HG03103 (cell line): ENCODE results near the gene OVCA2.

Experiments
- ATAC-seq: cut with Tn5 transposase; IDR thresholded peaks from one replicate; pipeline ENCODE4 v1.9.1; 2021; ENCODE audit warnings: low read depth; ENCODE audit not compliant: unreplicated experiment

Gene OVCA2

DNA sequence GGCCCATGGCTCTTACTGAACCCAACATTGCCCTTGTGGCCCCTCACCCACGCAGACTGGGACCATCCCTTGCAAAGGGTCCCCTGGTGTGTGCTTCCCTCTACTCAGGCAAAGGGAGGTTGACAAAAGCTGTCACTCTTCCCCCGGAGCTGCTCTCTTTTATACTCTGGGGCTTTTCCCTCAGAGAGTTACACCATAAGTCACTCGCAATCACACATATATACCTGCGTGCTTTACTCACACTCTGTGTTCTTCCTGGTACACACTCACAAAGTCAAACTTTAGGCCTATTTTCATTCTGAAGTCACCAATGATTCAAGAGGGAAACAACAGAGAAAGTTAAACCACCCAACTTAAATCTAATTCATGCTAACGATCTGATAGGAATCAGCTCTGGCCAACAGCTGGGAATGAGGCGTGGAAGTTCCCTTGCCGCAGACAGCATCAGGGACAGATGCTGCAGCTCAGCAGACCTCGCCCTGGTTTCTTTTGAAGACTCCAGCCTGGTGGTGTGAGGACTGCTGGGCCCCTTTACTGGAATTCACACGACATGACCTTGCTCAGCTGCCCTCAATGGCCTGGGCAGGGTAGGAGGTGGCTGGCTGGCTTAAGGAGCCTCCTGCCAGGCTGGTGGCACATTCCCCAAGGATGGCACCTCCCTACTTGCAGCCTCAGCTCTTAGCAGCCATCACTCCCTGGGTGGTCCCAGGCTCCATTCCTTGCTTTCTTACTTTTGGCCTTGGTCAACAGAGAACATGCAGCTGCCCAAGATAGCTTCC is 40.4 kb downstream of the OVCA2 start:
- no peak for ATAC-seq

DNA sequence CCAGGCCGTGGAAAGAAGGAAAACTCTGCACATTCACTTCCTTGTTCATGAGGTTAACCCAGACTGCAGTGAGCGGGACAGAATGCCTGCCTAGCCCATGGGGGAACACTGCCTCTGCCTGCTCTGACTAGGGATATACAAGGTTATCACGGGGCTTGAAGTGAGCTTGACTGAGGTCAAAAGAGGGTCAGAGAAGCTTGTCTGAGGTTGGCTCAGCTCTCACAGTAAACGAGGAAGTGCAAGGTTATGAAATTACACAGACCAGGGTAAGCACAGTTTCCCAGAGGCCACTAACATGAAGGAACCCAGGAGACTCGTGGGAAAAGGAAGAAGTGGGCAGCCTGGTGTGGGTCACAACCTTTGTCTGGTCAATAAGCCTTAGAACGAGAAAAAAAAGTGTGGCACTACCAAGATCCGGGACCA is 41.8 kb downstream of the OVCA2 start:
- ATAC-seq: no peak

DNA sequence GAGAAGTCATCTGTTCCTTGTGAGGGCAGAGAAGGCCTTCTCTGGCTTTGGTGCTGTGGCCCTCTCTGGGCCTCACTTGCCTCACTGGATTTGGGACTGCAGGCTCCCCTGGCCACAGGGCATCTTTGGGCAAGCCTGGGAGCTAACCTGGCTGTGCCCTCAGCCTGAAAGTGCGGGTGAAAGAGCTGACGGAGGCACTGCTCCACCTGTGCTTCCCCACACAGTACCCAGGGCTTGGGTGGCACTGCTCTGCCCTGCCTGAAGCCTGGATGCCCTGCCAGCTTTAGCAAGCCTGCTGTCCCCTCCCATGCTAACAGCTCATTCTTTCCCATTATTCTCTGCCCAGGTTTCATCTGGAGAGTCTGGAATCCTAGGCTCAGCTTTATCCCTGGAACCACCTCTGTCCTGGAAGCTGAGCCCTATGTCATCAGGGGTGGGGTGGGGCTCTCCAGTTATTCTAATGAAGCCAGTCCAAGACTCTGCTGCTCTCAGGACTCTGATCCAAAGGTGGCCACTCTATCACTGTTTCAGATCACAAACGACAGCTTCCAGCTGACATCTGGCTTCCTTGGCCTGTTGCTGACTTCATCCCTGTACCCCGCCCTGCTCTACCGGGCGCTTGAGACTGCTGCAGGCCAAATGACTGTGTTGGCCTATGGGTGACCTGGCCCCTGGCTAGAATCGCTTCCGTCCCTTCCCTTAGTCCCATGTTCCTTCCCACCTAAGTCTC is 42.4 kb downstream of the OVCA2 start:
- no peak for ATAC-seq

DNA sequence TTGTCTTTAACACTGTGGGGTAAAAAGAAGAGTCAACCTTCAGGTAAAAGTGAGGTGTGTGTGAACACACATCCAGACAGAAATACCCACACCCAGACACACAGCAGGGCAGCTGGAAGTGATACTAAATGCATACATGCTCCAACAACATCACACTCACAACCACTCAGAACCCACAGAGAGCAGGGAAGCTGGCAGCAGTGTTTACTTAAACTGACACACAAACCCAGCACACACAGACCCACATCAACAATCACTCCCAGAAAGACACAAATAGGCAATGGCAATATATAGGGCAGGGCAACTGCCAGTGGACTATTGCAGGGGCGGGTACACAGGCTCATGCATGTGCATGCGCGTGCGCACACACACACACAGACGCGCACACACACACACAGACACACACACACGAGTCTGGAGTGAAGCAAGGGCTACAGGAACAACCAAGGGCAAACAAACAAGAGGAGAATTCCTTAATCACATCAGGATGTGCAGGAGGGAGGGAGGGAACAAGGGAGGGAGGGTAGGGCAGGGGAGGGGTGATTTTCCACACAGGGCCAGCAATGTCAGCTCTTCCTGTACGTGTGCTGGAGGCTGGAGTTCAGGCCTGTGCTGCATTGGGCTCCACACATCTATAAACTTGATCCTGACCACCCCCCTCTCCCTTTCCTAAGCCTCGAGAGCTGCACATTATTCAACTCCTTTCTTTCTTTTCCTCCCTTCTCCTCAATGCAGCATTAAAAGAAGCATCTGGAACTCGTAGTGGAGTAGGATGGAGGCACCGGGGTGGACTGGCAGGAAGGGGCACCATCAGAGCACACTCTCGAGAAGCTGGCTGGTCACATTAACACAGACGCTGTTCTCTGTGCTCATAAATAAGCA is 43.2 kb downstream of the OVCA2 start:
- no peak for ATAC-seq

- ATAC-seq: no peak
Measured at GRCh38 chr17:2085648-2085949, 43.8 kb downstream of the OVCA2 start.

DNA sequence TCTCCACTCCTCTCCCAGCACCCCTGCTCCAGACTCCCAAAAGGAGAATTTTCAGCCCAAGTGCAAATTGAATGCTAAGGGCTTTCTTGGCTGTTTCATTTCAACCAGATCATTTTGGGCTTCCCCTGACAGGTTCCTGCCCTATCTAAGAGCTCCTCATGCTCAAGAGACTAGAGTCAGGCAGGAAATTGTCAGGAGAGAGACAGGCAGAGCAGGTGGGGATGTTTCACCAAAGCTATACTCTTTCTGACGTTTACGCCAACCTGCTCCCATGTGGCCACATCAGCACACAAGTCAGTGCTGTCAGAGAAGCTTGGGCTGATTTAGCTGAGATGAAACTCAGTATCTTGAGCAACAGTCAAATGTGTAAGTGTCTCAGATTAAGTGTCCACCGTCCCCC is 44.5 kb downstream of the OVCA2 start:
- no peak for ATAC-seq

GRCh38 chr17:2087597-2088211 is 45.9 kb downstream of the OVCA2 start:
- no peak for ATAC-seq

DNA sequence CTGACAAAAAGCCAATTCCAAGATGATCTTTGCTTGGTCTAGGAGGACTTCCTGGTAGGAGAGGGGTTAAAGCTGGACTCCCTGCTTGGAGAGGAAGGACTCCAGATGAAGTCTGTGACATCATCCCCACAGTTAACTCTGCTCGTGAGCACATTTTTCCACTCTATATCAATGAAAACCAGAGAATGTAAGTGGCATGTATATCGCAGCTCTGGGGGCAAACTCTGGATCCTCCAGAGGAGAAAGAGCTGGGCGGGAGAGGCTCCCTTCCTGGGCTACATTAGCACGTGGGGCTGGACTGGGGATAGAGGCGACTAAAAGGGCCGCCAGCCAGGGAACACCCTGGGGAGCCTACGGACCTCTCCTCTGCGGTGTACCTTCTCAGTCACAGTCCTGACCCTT is 47.2 kb downstream of the OVCA2 start:
- peak; percentile 14 for ATAC-seq

DNA sequence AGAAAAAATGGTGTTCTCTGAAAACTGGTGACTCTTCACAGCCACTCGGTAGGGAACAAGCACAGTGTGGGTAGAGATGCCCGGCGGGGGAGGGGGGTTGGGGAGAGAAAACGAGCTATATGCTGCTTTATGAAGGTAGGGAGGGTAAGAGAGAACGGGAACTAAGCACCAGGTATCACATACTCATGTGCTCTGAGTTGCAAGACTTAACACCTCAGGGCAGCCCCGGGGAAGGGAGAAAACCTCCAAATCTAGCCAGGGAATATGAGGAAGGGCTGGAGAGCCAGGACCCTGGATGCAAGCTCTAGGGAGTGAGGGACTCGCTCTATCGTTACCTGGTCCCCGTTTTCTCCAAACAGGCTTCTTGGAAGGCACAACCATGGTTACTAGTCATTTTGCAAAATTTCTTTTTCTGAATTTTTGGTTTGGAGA is 48.4 kb downstream of the OVCA2 start:
- no peak for ATAC-seq

DNA sequence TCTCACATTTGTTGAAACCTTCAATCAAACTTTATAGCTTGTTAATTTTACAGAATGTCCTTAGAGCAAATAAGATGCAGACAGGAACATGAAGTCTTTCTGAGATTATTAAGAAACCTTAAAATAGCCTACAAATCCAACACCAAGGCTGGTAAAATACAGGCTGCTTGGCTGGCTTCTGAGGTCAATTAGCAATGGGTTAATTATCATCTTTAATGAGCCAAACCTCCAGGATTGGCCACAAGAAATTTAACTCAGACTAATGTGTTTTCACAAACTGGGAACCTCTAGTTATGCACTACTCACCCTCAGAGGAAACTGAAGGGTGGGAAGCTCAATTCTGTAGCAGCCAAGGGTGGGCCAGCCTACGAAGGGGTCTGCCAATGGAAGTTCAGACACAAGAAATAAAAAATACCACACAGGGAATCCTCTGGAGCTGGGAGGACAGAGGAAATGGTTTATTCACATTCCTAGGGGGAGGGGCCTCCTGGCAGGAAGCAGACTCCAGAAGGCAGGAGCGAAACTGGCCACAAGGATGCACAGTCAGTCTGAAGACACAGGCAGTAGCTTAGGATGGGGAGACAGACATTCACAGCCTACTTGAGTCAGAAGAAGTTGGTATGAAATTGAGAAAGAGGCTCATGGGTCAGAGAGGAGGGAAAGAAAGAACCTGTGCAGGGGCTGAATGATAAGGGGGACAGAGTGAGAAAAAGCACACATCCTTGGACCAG is 49.1 kb downstream of the OVCA2 start:
- no peak for ATAC-seq

- no peak for ATAC-seq
Measured at GRCh38 chr17:2092253-2092652, 50.4 kb downstream of the OVCA2 start.
